HEK293 (cell line): ENCODE data around the gene CPN2.

Experiments
- KLF17 ChIP-seq: fragments of 450-650 bp; formaldehyde crosslinking; IDR thresholded peaks from 2 replicates; pipeline ENCODE4 v1.5.1; 2016; ENCODE audit warnings: missing biosample characterization, missing genetic modification characterization
- MZF1 ChIP-seq: fragments of 450-650 bp; formaldehyde crosslinking; IDR thresholded peaks from 2 replicates; pipeline ENCODE4 v1.5.1; 2017; ENCODE audit warnings: missing biosample characterization, missing genetic modification characterization, borderline replicate concordance
- PATZ1 ChIP-seq: fragments of 450-650 bp; formaldehyde crosslinking; IDR thresholded peaks from 2 replicates; pipeline ENCODE4 v1.5.1; 2016; ENCODE audit warnings: missing biosample characterization, missing genetic modification characterization
- PBX3 ChIP-seq: sonication (generic); formaldehyde crosslinking; IDR thresholded peaks from 2 replicates; pipeline ENCODE4 v1.8.1; 2022; ENCODE audit warnings: mild to moderate bottlenecking, moderate library complexity, missing genetic modification reagents
- PRDM2 ChIP-seq: fragments of 450-650 bp; formaldehyde crosslinking; IDR thresholded peaks from 2 replicates; pipeline ENCODE4 v1.5.1; 2016; ENCODE audit warnings: missing biosample characterization, missing genetic modification characterization, borderline replicate concordance
- PRDM6 ChIP-seq: fragments of 450-650 bp; formaldehyde crosslinking; IDR thresholded peaks from 2 replicates; pipeline ENCODE4 v1.5.1; 2017; ENCODE audit warnings: missing biosample characterization, missing genetic modification characterization
- ZBTB11 ChIP-seq: fragments of 450-650 bp; formaldehyde crosslinking; conservative IDR thresholded peaks from 2 replicates; pipeline ENCODE4 v1.5.1; 2016; ENCODE audit warnings: low read depth, missing biosample characterization, missing genetic modification characterization
- ZNF114 ChIP-seq: fragments of 450-650 bp; formaldehyde crosslinking; IDR thresholded peaks from 2 replicates; pipeline ENCODE4 v1.5.0; 2017; ENCODE audit warnings: missing biosample characterization, missing genetic modification characterization
- ZNF174 ChIP-seq: fragments of 450-650 bp; formaldehyde crosslinking; IDR thresholded peaks from 2 replicates; pipeline ENCODE4 v1.5.0; 2017; ENCODE audit warnings: missing biosample characterization, mild to moderate bottlenecking, missing genetic modification characterization
- ZNF19 ChIP-seq: fragments of 450-650 bp; formaldehyde crosslinking; IDR thresholded peaks from 2 replicates; pipeline ENCODE4; 2016; ENCODE audit warnings: missing biosample characterization, missing genetic modification characterization, low read depth
- ZNF26 ChIP-seq: fragments of 450-650 bp; formaldehyde crosslinking; IDR thresholded peaks from 2 replicates; pipeline ENCODE4 v1.5.1; 2016; ENCODE audit warnings: missing biosample characterization, missing genetic modification characterization
- ZNF488 ChIP-seq: fragments of 450-650 bp; formaldehyde crosslinking; IDR thresholded peaks from 2 replicates; pipeline ENCODE4 v1.5.1; 2016; ENCODE audit warnings: missing biosample characterization, missing genetic modification characterization
- ZNF600 ChIP-seq: fragments of 450-650 bp; formaldehyde crosslinking; IDR thresholded peaks from 2 replicates; pipeline ENCODE4 v1.5.1; 2016; ENCODE audit warnings: missing biosample characterization, missing genetic modification characterization
- ZXDB ChIP-seq: fragments of 450-650 bp; formaldehyde crosslinking; IDR thresholded peaks from 2 replicates; pipeline ENCODE4 v1.5.1; 2016; ENCODE audit warnings: missing biosample characterization, missing genetic modification characterization

CPN2 gene

GRCh38 chr3:194323785-194324735 lies 27.1 kb downstream of the CPN2 start (continued):
- TF ChIP-seq PRDM2 (tag by site-specific recombination) (no peak), ZNF114 (no peak), KLF17 (tag by site-specific recombination) (no peak), ZNF19 (tag by site-specific recombination) (no peak), MZF1 (tag by site-specific recombination) (no peak), ZNF26 (tag by site-specific recombination) (no peak), PATZ1 (tag by site-specific recombination) (no peak), PBX3 (CRISPR knock-in tag) (no peak), PRDM6 (tag by site-specific recombination) (no peak), ZXDB (tag by site-specific recombination) (no peak), ZNF174 (tag by site-specific recombination) (no peak), ZNF600 (tag by site-specific recombination) (peak; percentile 68), ZBTB11 (no peak), ZNF488 (no peak)
